ENCODE data around the gene KREMEN1.

Gene KREMEN1

DNA sequence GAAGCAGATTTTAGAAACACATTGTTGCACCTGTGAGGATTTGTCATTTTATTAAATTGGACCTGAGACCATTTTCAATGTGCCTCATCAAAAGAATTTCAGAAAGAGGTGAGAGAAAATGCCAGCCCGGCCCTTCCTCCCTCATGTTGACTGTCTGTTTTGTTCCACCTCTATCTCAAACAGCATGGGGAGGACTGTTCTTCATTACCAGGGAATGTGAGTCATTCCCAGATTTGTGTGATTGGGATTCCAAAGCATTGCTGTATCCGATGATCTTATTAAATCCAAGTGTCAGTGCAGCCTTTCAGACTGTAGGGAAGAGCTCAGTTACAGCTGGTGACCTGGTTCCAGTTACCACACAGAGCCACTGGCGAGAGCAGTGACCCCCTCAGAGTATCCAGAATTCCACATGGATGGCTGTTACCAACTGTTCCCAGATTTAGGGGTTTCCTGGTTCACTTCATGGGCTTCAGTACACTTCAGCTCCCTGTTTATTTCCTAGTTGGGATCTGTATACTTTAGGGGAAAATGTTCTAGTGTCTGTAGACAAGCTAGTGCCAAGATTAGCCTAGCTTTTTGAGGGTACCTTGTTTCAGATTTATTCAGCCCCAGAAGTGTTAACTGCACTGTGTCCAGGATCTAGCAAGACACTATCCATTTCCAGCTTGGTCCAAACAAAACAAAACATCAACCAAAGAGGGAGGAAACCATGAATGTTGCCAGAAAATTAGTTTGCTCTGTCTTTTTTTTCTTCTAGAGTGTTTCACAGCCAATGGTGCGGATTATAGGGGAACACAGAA lies 20.9 kb downstream of the KREMEN1 start:
- H3K27me3 Mint-ChIP-seq, result peaks cover 23% of the 10 kb centered on the region
- H3K27ac Mint-ChIP-seq, result no peak overlapping the region
- no peak overlapping the region for H3K4me3 Mint-ChIP-seq
- no peak for DNase-seq
- H3K36me3 Mint-ChIP-seq, result no peaks in the 10 kb centered on the region
- CTCF ChIA-PET, result no interaction called here
- no peaks in the 10 kb centered on the region for H3K9me3 Mint-ChIP-seq
- no peaks in the 10 kb centered on the region for H3K4me1 Mint-ChIP-seq

DNA sequence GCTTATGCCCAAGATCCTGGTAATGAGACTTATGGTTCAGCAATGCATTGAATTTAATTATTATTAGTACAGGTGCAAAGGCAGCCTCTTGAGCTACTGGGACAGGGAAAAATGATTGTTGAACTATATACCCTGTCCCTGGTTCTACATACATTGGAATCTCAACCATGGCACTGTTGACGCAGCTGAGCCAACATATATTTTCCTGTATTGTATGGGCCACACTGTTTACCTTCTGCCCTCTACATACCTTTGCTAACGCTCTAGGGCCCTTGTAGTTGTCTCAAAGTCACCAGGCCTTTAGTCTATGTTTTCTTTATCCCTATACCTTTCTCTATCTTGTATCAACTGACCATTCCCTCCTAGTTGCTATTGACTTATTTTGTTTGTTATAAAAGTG lies 22.6 kb downstream of the KREMEN1 start:
- Mint-ChIP-seq H3K27ac (no peak overlapping the region), H3K27me3 (peaks cover 15% of the 10 kb centered on the region), H3K9me3 (no peaks in the 10 kb centered on the region), H3K4me1 (no peaks in the 10 kb centered on the region), H3K36me3 (no peaks in the 10 kb centered on the region), H3K4me3 (no peak overlapping the region)
- CTCF ChIA-PET, result no interaction called here
- no peak for DNase-seq

DNA sequence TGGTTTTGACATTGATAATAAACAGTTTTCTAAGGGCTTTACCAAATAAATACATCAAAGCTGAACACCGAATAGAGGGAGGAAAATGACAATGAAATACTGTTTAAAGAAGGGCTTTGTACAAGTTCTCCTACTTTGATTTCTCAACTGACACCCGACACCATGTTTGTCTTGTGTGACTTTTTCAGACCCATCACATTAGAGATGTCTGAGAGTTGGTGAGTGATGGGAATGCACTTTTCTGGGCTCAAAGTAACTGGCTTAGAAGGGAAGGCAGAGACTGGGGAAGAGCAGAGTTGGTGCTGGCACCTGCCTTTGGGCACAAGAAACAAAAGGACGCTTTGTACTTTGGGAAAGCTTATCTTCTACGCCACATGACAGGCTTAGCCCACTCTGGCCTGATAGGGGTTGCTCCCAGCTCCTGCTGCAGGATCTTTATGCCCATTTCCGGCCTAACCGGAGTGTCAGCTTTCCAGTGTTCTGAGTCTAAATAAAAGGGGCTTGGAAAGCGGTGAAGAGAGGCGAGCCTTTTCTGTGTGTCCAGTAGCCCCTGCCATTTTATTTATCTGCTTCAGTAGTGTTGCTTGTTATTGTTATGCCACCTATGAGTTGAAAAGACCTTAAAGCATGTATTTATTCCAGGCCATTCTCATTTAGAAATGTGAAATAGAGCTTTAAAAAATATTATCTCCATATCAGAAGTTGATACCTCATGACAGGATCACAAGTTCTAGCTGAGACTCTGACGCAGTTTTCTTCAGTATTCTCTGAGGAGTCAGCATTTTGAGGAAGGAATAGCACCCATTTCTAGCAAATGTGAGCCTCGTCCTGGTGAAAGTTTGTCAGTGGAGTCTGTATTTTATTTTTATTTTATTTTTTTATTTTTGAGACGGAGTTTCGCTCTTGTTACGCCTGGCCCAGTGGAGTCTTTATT lies 24.2 kb downstream of the KREMEN1 start:
- Mint-ChIP-seq H3K4me1 (no peaks in the 10 kb centered on the region), H3K27me3 (peaks cover 15% of the 10 kb centered on the region)

DNA sequence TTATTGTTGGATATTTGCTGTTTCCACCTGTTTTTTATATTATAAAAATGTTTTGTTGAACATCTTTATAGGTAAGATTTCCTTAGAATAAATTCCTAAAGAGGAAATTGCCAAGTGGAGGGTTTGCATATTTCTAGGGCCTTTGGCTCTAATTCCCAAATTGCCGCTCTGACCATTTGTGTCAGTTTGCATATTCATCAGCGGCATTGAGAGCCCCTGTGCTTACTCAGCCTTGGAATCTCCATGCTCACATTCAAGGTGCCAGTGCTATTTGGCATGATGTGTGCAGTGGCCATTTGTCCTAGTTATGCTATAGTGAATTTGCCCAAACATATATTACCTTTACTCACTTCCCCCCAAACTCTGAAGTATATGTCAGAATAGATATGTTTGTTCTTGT lies 25.5 kb downstream of the KREMEN1 start:
- Mint-ChIP-seq H3K9me3 (no peaks in the 10 kb centered on the region), H3K27me3 (peaks cover 24% of the 10 kb centered on the region), H3K27ac (no peak overlapping the region), H3K4me1 (no peaks in the 10 kb centered on the region), H3K4me3 (no peak overlapping the region), H3K36me3 (no peaks in the 10 kb centered on the region)
- DNase-seq, result no peak
- CTCF ChIA-PET, result no interaction called here

More for the DNA sequence above, 24.2 kb downstream of the KREMEN1 start:
- Mint-ChIP-seq H3K36me3 (no peaks in the 10 kb centered on the region), H3K4me3 (no peak overlapping the region), H3K27ac (no peak overlapping the region), H3K9me3 (no peaks in the 10 kb centered on the region)
- CTCF ChIA-PET, result no interaction called here
- no peak for DNase-seq

DNA sequence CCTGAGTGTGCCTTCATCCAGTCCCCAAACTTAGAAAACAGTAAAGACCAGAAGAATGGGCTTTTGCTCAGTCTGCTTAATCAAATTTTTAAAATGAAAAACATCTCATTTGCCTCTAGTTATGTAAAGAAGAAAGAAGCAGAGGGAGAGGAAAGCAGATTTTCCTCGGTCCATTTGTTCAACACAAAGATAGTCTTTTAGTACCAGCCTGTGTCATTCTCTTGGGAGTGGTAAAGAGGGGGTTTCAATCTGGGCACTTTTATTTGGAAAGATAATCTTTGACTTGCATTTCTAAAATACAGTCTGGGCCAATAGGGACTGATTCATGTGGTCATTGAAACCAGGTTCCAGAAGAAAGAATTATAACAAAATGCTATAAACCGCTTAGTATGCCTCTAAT lies 29.5 kb downstream of the KREMEN1 start:
- no peak for DNase-seq
- Mint-ChIP-seq H3K27me3 (peaks cover 31% of the 10 kb centered on the region), H3K4me1 (no peaks in the 10 kb centered on the region), H3K27ac (no peak overlapping the region), H3K36me3 (no peaks in the 10 kb centered on the region), H3K4me3 (no peak overlapping the region), H3K9me3 (no peaks in the 10 kb centered on the region)
- CTCF ChIA-PET, result interaction anchor here (2.0 kb wide), 1 partner anchor 14 kb away, joined by 4 read pairs; no protein-coding TSS in a partner anchor

DNA sequence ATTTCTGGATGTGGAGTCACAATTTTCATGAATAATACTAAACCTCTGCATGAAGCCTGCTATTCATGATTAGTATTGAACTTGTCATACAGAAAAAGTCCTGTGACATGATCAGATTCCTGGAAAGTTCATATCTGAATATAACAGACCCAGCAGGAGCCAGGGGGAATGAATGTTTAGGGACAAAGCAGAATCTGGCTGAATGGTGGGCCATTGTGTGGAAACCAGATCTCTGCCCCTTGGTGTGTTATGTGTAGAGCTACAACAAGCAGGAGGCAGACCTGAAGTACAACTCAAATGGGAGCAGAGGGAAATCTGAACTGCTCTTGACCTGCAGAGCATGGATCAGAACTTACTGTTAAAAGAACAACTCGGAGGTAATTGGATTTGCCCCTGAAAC lies 30.3 kb downstream of the KREMEN1 start:
- Mint-ChIP-seq H3K27me3 (peaks cover 31% of the 10 kb centered on the region), H3K27ac (no peak overlapping the region), H3K4me1 (no peaks in the 10 kb centered on the region), H3K4me3 (no peak overlapping the region), H3K36me3 (no peaks in the 10 kb centered on the region), H3K9me3 (no peaks in the 10 kb centered on the region)
- CTCF ChIA-PET, result interaction anchor here (2.0 kb wide), 1 partner anchor 14 kb away, joined by 4 read pairs; no protein-coding TSS in a partner anchor
- no peak for DNase-seq

DNA sequence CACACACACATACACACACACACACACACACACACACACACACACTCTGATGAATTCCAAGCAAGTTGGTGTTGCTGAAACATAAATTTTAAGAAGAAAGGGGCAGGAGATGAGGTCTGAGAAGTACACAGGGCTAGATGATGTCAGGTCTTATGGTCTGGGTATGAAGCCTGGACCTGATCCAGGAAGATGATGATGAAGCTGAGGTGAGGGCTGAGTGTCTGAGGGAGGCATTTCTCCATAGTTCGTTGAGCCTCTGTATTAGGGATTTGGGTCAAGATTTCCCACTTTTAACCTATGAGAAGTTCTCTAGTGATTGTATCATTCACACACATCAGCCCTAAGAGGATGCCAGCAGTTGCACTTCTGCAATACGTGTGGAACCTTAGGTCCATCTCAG lies 32.6 kb downstream of the KREMEN1 start:
- no peak for DNase-seq
- no peaks in the 10 kb centered on the region for H3K9me3 Mint-ChIP-seq
- CTCF ChIA-PET, result no interaction called here
- no peaks in the 10 kb centered on the region for H3K4me1 Mint-ChIP-seq
- H3K36me3 Mint-ChIP-seq, result no peaks in the 10 kb centered on the region
- H3K4me3 Mint-ChIP-seq, result no peak overlapping the region
- peaks cover 30% of the 10 kb centered on the region for H3K27me3 Mint-ChIP-seq
- no peak overlapping the region for H3K27ac Mint-ChIP-seq

DNA sequence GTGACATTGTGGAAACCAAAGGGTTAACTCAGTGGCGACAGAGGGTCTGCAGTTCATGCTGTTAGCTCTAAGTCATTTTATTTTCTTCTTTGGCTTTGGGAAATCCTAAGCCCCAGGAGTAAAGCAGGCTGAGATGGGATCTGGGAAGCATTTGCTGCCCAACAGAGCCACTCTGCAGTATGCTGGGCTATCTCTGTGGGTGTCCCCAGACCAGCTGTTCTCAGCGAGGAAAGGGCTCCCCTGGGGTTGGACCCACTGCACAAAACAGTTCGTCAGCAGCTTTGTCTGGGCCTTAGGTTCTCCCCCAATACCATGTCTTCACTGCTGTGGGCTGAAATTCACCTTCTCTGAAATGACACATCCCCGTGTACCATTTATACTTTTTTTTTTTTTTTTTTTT lies 34.0 kb downstream of the KREMEN1 start:
- H3K27ac Mint-ChIP-seq, result no peak overlapping the region
- peaks cover 26% of the 10 kb centered on the region for H3K27me3 Mint-ChIP-seq
- no peak overlapping the region for H3K4me3 Mint-ChIP-seq
- H3K36me3 Mint-ChIP-seq, result no peaks in the 10 kb centered on the region
- DNase-seq, result no peak
- CTCF ChIA-PET, result no interaction called here
- no peaks in the 10 kb centered on the region for H3K9me3 Mint-ChIP-seq
- H3K4me1 Mint-ChIP-seq, result no peaks in the 10 kb centered on the region

DNA sequence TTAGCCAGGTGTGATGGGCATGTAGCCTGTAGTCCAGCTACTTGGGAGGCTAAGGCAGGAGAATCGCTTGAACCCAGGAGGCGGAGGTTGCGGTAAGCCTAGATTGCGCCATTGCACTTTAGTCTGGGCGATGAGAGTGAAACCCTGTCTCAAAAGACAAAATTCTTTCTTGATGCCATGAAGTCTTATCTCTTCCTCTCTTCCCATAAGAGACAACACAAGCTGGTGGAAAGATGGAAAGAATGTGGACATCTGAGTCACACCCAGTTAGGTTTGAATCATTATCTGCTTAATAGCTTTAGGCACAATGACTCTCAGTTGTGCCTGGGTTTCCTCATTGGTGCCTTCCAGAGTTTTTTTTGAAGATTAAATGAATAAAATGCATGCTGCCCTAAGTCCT lies 35.3 kb downstream of the KREMEN1 start:
- no peak overlapping the region for H3K27ac Mint-ChIP-seq
- CTCF ChIA-PET, result interaction anchor here (0.6 kb wide), 1 partner anchor 137 kb away, joined by 4 read pairs; no protein-coding TSS in a partner anchor
- peaks cover 16% of the 10 kb centered on the region for H3K27me3 Mint-ChIP-seq
- H3K4me1 Mint-ChIP-seq, result no peaks in the 10 kb centered on the region
- H3K9me3 Mint-ChIP-seq, result no peaks in the 10 kb centered on the region
- no peaks in the 10 kb centered on the region for H3K36me3 Mint-ChIP-seq
- no peak for DNase-seq
- no peak overlapping the region for H3K4me3 Mint-ChIP-seq

DNA sequence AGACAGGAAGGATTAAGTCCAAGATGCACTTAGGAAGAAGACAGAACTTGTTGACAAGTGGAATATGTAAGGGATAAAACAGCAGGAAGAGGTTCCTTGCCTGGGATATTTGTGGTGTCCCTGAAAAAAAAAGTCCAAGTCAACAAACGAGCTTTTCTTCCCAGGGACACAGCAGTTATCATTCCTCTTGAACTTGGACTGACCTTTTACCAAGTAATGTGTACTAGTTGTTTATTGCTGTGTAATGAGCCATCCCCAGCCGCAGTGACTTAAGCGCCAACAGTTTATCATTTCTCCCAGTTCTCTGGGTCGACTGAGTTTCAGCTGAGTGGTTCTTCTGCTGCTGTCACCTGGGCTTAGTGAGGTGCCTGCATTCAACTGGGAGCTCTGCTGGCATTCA lies 37.0 kb downstream of the KREMEN1 start:
- CTCF ChIA-PET, result no interaction called here
- no peak overlapping the region for H3K4me3 Mint-ChIP-seq
- H3K27ac Mint-ChIP-seq, result no peak overlapping the region
- no peaks in the 10 kb centered on the region for H3K4me1 Mint-ChIP-seq
- DNase-seq, result no peak
- H3K27me3 Mint-ChIP-seq, result peaks cover 18% of the 10 kb centered on the region
- H3K36me3 Mint-ChIP-seq, result no peaks in the 10 kb centered on the region
- no peaks in the 10 kb centered on the region for H3K9me3 Mint-ChIP-seq

DNA sequence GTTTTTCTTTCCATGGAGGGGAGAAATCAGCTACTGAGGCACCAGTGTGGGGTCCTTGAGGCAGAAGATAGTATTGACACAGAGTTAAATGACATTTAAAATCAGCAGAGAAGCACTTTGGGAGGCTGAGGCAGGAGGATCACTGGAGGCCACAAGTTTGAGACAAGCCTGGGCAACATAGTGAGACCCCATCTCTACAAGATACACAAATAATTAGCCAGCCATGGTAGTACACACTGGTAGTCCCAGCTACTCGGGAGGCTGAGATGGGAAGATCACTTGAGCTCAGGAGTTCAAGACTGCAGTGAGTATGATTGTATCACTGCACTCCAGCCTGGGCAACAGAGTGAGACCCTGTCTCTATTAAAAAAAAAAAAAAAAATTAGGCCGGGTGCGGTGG lies 38.1 kb downstream of the KREMEN1 start:
- CTCF ChIA-PET, result no interaction called here
- no peak overlapping the region for H3K4me3 Mint-ChIP-seq
- H3K9me3 Mint-ChIP-seq, result no peaks in the 10 kb centered on the region
- no peak for DNase-seq
- no peaks in the 10 kb centered on the region for H3K4me1 Mint-ChIP-seq
- no peak overlapping the region for H3K27ac Mint-ChIP-seq
- H3K27me3 Mint-ChIP-seq, result peaks cover 21% of the 10 kb centered on the region
- no peaks in the 10 kb centered on the region for H3K36me3 Mint-ChIP-seq

DNA sequence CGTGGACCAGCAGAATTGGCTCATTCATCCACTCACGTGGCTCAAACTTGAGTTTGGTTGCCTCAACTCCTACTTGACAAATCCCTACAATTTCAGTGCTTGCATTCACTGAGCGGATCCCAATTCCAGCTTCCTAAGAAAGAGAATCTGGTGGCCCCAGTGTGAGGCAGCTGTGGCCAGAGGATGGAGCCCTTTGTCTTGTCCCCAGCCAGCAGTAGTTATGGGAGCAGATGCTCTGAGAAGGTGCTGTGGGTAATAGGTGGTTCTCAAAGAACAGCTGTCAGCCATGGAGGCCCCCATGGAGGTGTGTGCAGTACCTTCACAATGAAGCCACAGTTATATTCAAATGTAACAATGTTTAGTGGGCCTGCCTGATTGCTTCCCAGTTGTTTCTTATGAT lies 39.3 kb downstream of the KREMEN1 start:
- H3K36me3 Mint-ChIP-seq, result no peaks in the 10 kb centered on the region
- no peak overlapping the region for H3K27ac Mint-ChIP-seq
- H3K9me3 Mint-ChIP-seq, result no peaks in the 10 kb centered on the region
- CTCF ChIA-PET, result no interaction called here
- no peaks in the 10 kb centered on the region for H3K4me1 Mint-ChIP-seq
- no peak for DNase-seq
- H3K27me3 Mint-ChIP-seq, result peaks cover 24% of the 10 kb centered on the region
- no peak overlapping the region for H3K4me3 Mint-ChIP-seq

DNA sequence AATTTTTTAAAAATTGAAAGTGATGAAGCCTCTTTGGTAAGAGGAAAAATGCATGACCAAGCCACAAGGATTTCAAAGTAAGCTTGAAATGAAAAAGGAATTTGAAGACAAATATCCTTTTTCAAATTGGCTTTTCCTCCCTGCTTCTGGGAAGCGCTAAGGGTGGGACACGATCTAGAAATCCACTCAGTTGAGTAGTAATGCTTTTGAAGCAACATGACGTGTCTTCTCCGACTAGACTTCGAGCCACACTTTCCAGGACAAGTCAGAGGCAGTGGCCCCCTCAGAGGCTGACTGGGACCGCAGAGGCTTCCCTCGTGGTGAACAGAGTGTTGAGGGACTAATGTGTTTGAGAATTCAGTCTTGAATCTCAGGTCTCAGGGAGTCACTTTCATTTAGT lies 39.8 kb downstream of the KREMEN1 start:
- Mint-ChIP-seq H3K9me3 (no peaks in the 10 kb centered on the region), H3K4me3 (no peak overlapping the region), H3K27ac (no peak overlapping the region), H3K27me3 (peaks cover 24% of the 10 kb centered on the region), H3K4me1 (no peaks in the 10 kb centered on the region), H3K36me3 (no peaks in the 10 kb centered on the region)
- DNase-seq, result no peak
- CTCF ChIA-PET, result no interaction called here

DNA sequence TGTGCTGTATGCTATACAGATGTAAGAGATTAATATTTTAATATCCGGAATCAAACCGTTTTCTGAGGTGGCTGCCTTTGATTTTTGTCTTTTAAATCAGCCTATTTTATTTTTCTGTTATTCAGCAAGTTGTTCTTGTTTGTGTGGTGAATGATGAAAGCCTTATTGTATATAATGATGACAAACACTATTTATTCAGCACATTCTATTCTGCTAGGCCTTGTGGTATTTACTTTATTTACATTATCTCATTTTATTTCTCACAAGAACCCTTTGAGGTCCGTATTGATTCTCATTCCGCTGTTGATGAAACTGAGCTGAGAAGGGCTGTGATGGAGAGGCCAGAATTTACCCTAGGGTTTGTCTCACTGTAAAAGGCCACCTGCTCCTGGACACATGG lies 40.5 kb downstream of the KREMEN1 start:
- no peaks in the 10 kb centered on the region for H3K4me1 Mint-ChIP-seq
- no peak overlapping the region for H3K27ac Mint-ChIP-seq
- peaks cover 4% of the 10 kb centered on the region for H3K9me3 Mint-ChIP-seq
- no peak for DNase-seq
- H3K4me3 Mint-ChIP-seq, result no peak overlapping the region
- CTCF ChIA-PET, result no interaction called here
- H3K36me3 Mint-ChIP-seq, result no peaks in the 10 kb centered on the region
- peaks cover 24% of the 10 kb centered on the region for H3K27me3 Mint-ChIP-seq

DNA sequence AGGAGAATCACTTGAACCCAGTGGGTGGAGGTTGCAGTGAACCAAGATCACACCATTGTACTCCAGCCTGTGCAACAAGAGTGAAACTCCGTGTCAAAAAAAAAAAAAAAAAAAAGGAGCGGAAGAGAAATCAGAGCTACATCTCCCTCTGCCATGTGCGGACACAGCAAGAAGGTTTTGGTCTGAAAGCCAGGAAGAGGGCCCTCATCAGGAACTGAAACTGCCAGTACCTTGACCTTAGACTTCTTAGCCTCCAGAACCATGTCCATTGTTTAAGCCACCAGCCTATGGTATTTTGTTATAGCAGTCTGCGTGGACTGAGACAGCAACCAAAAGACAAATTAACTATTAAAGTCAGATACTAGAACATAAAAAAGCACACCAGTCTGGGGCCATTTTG lies 41.6 kb downstream of the KREMEN1 start:
- DNase-seq, result no peak
- no peaks in the 10 kb centered on the region for H3K4me1 Mint-ChIP-seq
- H3K9me3 Mint-ChIP-seq, result peaks cover 4% of the 10 kb centered on the region
- H3K27ac Mint-ChIP-seq, result no peak overlapping the region
- CTCF ChIA-PET, result no interaction called here
- no peak overlapping the region for H3K4me3 Mint-ChIP-seq
- H3K36me3 Mint-ChIP-seq, result no peaks in the 10 kb centered on the region
- peaks cover 23% of the 10 kb centered on the region for H3K27me3 Mint-ChIP-seq

All from activated naive CD4-positive, alpha-beta T cell treated with anti-CD3 and anti-CD28 coated beads, Interleukin-2, amount 10 ng/mL, durations not matched to agents 7 days and 5 days (primary cell).